Measurements from ENCODE around the gene PIP4K2B. TPM values are rescaled to one million over a fixed set of nuclear protein-coding genes. Genes with fewer than 3 reads are reported as not detected.
A peak's percentile ranks its signal among the peaks of the same experiment; 100 is the strongest.

Gene PIP4K2B
- total and polyA plus RNA-seq, 7 donors, result 5.1 to 50.1 (median 44.1) TPM

DNA sequence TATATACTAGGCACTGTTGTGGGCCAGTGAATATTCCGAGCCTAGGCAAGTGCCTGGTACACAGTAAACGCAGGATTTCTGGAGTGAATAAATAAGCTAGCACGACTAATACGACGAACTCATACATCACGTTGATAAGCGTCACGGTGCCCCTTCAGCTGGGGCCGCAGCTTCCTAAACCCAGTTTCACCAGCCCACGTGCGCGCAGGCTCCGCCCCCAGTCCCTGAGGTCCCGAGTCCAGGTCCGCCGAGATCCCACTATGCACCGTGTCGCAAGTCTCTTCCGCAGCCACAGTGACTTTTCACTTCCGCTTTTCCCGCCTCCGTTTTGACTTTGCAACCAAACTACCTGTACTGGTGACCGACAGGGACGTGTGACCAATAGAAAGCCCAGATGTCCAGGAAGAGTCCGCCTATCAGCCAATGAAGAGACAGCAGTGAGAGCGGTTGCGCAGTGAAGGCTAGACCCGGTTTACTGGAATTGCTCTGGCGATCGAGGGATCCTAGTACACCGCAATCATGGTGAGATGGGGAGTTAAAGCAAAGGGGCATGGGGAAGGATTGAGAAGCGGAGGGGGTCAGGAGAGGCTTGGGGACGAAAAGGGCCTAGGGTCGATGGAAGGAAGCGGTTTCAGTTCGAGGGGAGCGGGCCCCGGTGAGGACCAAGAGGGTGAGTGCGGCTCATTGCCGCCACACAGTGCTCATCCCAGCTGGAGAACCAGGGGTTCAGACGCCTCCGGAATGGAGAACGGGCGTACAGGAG lies 46.9 kb downstream of the PIP4K2B start, which contains the start of gene PSMB3:
Gene PSMB3, plus strand, starts transcription at position 434 of the 763 bp plus-strand sequence. Its CDS starts 86 bp downstream, at position 520.
- 0% methylated on average over 44 of the region's 44 CpGs for WGBS, 2 donors
- peak; percentile 99 for DNase-seq
- peak within 1 kb of the TSS; percentile 78 to 92 (median 86) for H3K4me3 ChIP-seq
- peak within 1 kb of the TSS; percentile 86 to 94 (median 89) for H3K27ac ChIP-seq
- H3K27me3 ChIP-seq, result peaks cover 0 to 23% (median 0%) of the 10 kb centered on the region in 3 donors
- no peaks in the 10 kb centered on the region for H3K9me3 ChIP-seq
- intact Hi-C loops (cut with DNase I), result loop anchor here (1.0 kb wide), 1 partner anchor 73 kb away; the partner anchor contains the start of gene CWC25
- TF ChIP-seq, protein P1, sequence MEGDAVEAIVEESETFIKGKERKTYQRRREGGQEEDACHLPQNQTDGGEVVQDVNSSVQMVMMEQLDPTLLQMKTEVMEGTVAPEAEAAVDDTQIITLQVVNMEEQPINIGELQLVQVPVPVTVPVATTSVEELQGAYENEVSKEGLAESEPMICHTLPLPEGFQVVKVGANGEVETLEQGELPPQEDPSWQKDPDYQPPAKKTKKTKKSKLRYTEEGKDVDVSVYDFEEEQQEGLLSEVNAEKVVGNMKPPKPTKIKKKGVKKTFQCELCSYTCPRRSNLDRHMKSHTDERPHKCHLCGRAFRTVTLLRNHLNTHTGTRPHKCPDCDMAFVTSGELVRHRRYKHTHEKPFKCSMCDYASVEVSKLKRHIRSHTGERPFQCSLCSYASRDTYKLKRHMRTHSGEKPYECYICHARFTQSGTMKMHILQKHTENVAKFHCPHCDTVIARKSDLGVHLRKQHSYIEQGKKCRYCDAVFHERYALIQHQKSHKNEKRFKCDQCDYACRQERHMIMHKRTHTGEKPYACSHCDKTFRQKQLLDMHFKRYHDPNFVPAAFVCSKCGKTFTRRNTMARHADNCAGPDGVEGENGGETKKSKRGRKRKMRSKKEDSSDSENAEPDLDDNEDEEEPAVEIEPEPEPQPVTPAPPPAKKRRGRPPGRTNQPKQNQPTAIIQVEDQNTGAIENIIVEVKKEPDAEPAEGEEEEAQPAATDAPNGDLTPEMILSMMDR (IDR thresholded peaks at IDR 0.05), result no peak
- TF ChIP-seq EP300 (IDR thresholded peaks at IDR 0.05), result no peak
- TF ChIP-seq POLR2AphosphoS5 (IDR thresholded peaks at IDR 0.05), result peak; percentile 23 to 78 (median 67)
- TF ChIP-seq POLR2A (IDR thresholded peaks at IDR 0.05), result peak in 1 of 2 donors; percentile 21
- peaks cover 0 to 56% (median 54%) of the 10 kb centered on the region in 4 donors for H3K4me1 ChIP-seq
- peaks cover 9 to 28% (median 13%) of the 10 kb centered on the region in 4 donors for H3K36me3 ChIP-seq

DNA sequence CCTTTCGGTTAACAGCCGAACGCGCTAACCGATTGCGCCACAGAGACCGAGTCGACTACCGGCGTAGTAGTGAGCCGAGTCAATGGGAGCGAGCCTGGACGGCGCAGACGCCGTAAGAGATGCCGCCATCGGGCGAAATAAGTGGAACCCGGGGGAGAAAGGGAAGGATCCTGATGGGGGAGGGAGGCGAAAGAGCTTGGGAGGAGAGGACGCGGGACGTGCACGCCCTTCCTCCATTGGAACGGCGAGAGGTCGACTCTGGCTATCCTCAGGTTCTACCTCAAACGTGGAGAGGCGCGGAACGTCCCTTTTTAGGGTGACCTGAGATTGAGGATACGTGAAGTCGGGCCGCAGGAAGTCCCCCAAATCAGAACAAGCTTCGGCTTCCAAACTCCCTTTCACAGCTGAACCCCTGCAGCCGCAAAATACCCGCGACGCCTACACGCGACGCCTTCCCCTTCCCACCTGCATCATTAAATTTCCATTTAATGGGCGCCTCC lies 47.5 kb downstream of the PIP4K2B start:
- Histone ChIP-seq H3K4me3 (peak overlapping the region; percentile 78 to 92 (median 86)), H3K27ac (peak overlapping the region; percentile 86 to 94 (median 89)), H3K4me1 (peaks cover 0 to 62% (median 60%) of the 10 kb centered on the region in 4 donors), H3K9me3 (no peaks in the 10 kb centered on the region), H3K27me3 (peaks cover 0 to 26% (median 0%) of the 10 kb centered on the region in 3 donors), H3K36me3 (peaks cover 9 to 22% (median 12%) of the 10 kb centered on the region in 4 donors)
- 0% methylated on average over 44 of the region's 44 CpGs for WGBS, 2 donors
- intact Hi-C loops (cut with DNase I), result loop anchor here (1.0 to 2.0 kb wide), 2 partner anchors 21 to 73 kb away; partner anchors contain the start of genes CISD3 and CWC25
- DNase-seq, result peak; percentile 90
- TF ChIP-seq POLR2A (IDR thresholded peaks at IDR 0.05) (no peak), POLR2AphosphoS5 (IDR thresholded peaks at IDR 0.05) (peak in 1 of 4 donors; percentile 23)

DNA sequence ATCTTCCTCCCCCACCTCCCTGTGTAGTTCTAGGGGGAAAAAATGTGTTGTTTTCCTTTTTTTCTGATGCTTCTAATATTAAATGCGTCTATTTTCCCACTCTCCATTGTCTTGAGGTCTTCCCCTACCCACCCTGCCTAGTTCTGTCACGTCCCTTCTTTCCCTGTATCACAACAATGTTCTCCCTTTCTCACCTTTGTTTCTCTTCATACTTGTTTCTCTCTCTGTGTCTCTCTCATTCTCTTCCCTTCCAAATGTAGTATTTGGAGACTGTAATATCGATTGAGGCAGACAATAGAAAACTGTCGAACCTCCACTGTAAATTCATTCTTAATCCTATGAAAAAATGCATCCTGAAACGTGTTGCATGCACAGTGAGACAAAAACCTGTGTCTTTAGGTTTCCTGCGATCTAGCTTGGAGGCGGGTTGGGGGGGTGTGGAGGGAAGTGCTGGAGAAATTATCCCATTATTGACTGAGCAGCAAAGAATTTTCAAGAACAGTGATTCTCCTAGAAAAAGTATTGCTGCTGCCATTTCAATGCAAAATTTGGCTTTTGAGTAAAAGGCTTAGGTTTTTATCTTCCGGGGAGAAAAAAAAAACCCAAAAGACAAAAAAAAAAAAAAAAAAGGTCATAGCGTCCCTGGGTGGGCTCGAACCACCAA lies 48.1 kb downstream of the PIP4K2B start:
- intact Hi-C loops (cut with DNase I), result loop anchor here (2.0 kb wide), 1 partner anchor 20 kb away; the partner anchor contains the start of gene CISD3
- no peak for DNase-seq
- Histone ChIP-seq H3K27me3 (peaks cover 0 to 26% (median 0%) of the 10 kb centered on the region in 3 donors), H3K36me3 (peaks cover 7 to 16% (median 9%) of the 10 kb centered on the region in 4 donors), H3K4me3 (peak overlapping the region in 3 of 4 donors; percentile 82 to 92 (median 91)), H3K4me1 (peaks cover 0 to 68% (median 65%) of the 10 kb centered on the region in 4 donors), H3K27ac (peak overlapping the region; percentile 86 to 94 (median 89)), H3K9me3 (no peaks in the 10 kb centered on the region)
- TF ChIP-seq POLR2A (IDR thresholded peaks at IDR 0.05) (no peak), EP300 (IDR thresholded peaks at IDR 0.05) (no peak), POLR2AphosphoS5 (IDR thresholded peaks at IDR 0.05) (no peak)
- TF ChIP-seq, protein P1 (IDR thresholded peaks at IDR 0.05), result no peak
- WGBS, 2 donors, result 1 to 3% methylated on average over 10 of the region's 10 CpGs

DNA sequence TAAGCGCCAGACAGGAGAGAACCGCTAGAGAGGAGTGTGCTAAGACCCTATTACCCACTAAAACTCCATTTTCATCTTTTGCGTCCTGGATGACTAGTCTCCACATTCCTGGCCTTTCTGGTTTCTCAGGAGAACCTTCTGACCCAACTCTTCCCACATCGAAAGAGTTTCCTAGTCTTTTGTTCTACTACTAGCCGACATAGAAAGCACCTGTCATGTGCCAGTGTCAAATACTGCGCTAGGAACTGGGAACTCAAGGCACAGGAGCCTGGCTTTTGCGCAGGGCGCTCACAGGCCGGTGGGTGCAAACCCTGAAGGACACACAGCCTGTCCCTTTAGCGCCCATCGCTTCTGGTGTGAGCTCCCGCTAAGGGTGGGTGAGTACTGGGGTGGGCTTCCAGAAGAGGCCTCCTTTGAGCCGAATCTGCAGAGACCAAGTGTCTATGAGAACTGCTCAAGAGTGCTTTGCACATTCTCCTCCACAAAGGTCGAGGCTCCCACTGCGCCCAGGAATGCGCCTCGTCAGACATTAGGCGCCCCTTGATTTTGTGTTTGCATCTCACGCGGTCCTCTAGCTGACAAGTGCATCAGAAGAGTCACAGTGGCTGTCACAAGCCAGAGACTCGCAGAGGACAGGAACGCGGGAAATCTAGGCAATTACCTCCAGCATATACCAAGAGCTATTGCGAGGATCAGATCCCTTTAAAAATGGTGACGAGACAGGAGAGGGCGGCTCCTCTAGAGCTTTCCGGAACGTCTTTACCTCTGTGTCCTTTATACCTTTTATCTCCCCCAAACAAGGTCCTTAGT lies 48.8 kb downstream of the PIP4K2B start:
- no peak for TF ChIP-seq POLR2A (IDR thresholded peaks at IDR 0.05)
- TF ChIP-seq POLR2AphosphoS5 (IDR thresholded peaks at IDR 0.05), result no peak
- no peak for TF ChIP-seq EP300 (IDR thresholded peaks at IDR 0.05)
- TF ChIP-seq, protein P1 (IDR thresholded peaks at IDR 0.05), result no peak
- no peak for DNase-seq
- peaks cover 0 to 74% (median 69%) of the 10 kb centered on the region in 4 donors for H3K4me1 ChIP-seq
- intact Hi-C loops (cut with DNase I), result loop anchor here (2.0 kb wide), 1 partner anchor 20 kb away; the partner anchor contains the start of gene CISD3
- peaks cover 0 to 9% (median 3%) of the 10 kb centered on the region in 4 donors for H3K36me3 ChIP-seq
- peak overlapping the region in 3 of 4 donors; percentile 60 to 82 (median 82) for H3K4me3 ChIP-seq
- no peaks in the 10 kb centered on the region for H3K9me3 ChIP-seq
- peaks cover 0 to 26% (median 0%) of the 10 kb centered on the region in 3 donors for H3K27me3 ChIP-seq
- 21 to 25% methylated on average over 28 of the region's 28 CpGs for WGBS, 2 donors
- H3K27ac ChIP-seq, result peak overlapping the region; percentile 86 to 94 (median 89)

Data from sigmoid colon (tissue), 7 donors.